Adipocyte (in vitro differentiated cells): ENCODE measurements around the gene BPIFB6.

ENCODE experiments used
- DNase-seq: peaks from one replicate; pipeline ENCODE4 v3.0.0-alpha.2; 2015; ENCODE audit warnings: low read depth
- H3K27me3 ChIP-seq: replicated peaks from 2 replicates; pipeline ENCODE4 v1.7.0; 2013; ENCODE audit warnings: mild to moderate bottlenecking, low read length, moderate library complexity; ENCODE audit not compliant: control insufficient read depth, insufficient read depth
- H3K36me3 ChIP-seq: 2 replicates; pipeline ENCODE4 v1.7.0; 2013; ENCODE audit warnings: low read length, mild to moderate bottlenecking, moderate library complexity; ENCODE audit not compliant: control insufficient read depth, insufficient read depth, severe bottlenecking
- H3K4me1 ChIP-seq: 2 replicates; pipeline ENCODE4 v1.7.0; 2013; ENCODE audit warnings: mild to moderate bottlenecking, low read length, moderate library complexity; ENCODE audit not compliant: control insufficient read depth, insufficient read depth
- H3K4me3 ChIP-seq: 2 replicates; pipeline ENCODE4 v1.7.0; 2013; ENCODE audit warnings: mild to moderate bottlenecking, low read length, moderate library complexity
- H3K9ac ChIP-seq: 2 replicates; pipeline ENCODE4 v1.7.0; 2013; ENCODE audit warnings: mild to moderate bottlenecking, low read length, moderate library complexity
- H3K9me3 ChIP-seq: 2 replicates; pipeline ENCODE4 v1.7.0; 2013; ENCODE audit warnings: mild to moderate bottlenecking, low read length, moderate library complexity; ENCODE audit not compliant: control insufficient read depth

BPIFB6 gene

DNA sequence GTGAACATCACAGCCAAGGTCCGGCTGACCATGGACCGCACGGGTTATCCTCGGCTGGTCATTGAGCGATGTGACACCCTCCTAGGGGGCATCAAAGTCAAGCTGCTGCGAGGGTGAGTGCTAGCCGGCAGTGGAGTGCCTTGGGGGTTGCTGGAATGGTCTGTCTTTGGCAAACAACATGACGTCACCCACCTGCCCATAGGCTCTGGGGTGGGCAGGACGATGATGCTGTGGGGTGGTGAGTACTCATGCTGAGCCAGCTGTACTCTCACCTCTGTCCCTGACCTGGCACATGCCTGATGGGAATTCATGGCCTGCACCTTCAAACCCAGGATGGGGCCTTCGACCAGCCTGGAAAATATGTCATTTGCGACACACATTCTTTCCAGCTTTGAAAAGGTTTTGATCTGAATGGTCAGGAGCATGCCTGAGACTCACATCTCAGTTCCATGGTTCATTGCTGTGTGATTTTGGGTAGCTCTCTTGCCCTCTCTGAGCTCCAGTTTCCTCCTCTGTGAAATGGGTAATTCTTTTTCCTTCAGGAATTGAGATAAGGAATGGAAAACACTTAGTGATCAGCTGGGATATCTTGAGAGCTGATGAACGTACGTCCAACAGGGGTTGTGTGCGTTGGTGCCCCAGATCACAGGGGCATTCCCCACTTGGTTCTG is 54.7 kb downstream of the BPIFB6 start:
- Histone ChIP-seq H3K9ac (no peak overlapping the region), H3K27me3 (peaks cover 67% of the 10 kb centered on the region)

GRCh38 chr20:33091147-33091546 is 59.7 kb downstream of the BPIFB6 start:
- Histone ChIP-seq H3K27me3 (peaks cover 41% of the 10 kb centered on the region), H3K9ac (no peak overlapping the region), H3K36me3 (no peaks in the 10 kb centered on the region), H3K9me3 (no peaks in the 10 kb centered on the region), H3K4me3 (no peak overlapping the region), H3K4me1 (peaks cover under 1% of the 10 kb centered on the region)
- no peak for DNase-seq

More for the DNA sequence above, 54.7 kb downstream of the BPIFB6 start:
- Histone ChIP-seq H3K36me3 (no peaks in the 10 kb centered on the region), H3K4me3 (no peak overlapping the region), H3K4me1 (no peaks in the 10 kb centered on the region), H3K9me3 (no peaks in the 10 kb centered on the region)
- no peak for DNase-seq

GRCh38 chr20:33091693-33092092 is 60.2 kb downstream of the BPIFB6 start:
- H3K4me3 ChIP-seq = no peak overlapping the region
- peaks cover 6% of the 10 kb centered on the region for H3K4me1 ChIP-seq
- no peaks in the 10 kb centered on the region for H3K36me3 ChIP-seq
- H3K27me3 ChIP-seq = peaks cover 36% of the 10 kb centered on the region
- H3K9ac ChIP-seq = no peak overlapping the region
- no peaks in the 10 kb centered on the region for H3K9me3 ChIP-seq
- DNase-seq = no peak

DNA sequence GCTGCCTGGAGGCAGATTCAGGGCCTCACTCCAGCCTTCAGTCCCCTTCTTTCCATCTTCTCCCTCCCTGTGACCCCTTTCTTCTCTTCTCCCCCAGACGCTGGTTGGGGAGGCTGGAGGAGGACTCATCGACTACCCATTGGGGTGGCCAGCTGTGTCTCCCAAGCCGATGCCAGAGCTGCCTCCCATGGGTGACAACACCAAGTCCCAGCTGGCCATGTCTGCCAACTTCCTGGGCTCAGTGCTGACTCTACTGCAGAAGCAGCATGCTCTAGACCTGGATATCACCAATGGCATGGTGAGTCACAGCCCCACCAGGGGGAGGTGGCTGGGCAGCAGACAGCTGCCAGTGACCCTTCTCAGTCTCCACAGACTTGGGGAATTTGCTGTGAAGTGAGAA is 60.9 kb downstream of the BPIFB6 start:
- Histone ChIP-seq H3K9me3 (no peaks in the 10 kb centered on the region), H3K9ac (no peak overlapping the region), H3K36me3 (no peaks in the 10 kb centered on the region), H3K4me1 (peaks cover 13% of the 10 kb centered on the region), H3K4me3 (no peak overlapping the region), H3K27me3 (peaks cover 30% of the 10 kb centered on the region)
- DNase-seq = no peak

DNA sequence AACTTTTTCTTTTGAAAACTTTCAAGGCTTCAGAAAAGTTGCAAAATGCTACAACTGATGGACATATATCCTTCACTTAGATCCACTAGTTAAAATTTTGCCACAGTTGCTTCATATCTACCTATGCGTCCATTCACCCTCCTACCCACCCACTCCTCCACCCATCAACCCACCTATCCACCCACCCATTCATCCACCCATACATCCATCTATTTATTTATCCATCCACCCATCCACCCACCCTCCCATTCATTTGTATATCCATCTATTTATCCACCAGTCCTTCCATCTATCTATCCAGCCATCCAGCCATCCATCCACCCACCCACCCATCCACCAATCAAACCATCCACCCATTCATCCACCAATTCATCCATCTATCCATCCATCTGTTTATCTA is 61.6 kb downstream of the BPIFB6 start:
- DNase-seq = no peak
- Histone ChIP-seq H3K9me3 (no peaks in the 10 kb centered on the region), H3K27me3 (peaks cover 23% of the 10 kb centered on the region), H3K4me3 (no peak overlapping the region), H3K4me1 (peaks cover 15% of the 10 kb centered on the region), H3K9ac (no peak overlapping the region), H3K36me3 (no peaks in the 10 kb centered on the region)

DNA sequence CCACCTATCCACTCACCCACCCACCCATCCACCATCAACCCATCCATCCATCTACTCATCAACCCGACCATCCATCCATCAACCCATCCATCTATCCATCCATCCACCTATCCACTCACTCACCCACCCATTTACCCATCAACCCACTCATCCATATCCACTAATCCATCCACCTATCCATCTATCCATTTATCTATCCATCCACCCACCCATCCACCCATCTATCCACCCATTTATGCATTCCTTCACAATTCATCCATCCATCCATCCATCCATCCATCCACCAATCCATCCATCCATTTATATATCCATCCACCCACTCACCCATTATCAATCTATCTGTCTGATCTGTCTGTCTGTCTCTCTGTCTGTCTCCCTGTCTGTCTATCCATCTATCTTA is 62.1 kb downstream of the BPIFB6 start:
- no peak overlapping the region for H3K4me3 ChIP-seq
- no peak for DNase-seq
- H3K36me3 ChIP-seq = no peaks in the 10 kb centered on the region
- H3K4me1 ChIP-seq = peaks cover 15% of the 10 kb centered on the region
- H3K9ac ChIP-seq = no peak overlapping the region
- no peaks in the 10 kb centered on the region for H3K9me3 ChIP-seq
- peaks cover 20% of the 10 kb centered on the region for H3K27me3 ChIP-seq
